DOHH2 (cell line): Measurements from ENCODE around the gene CHRDL2.

Experiments
- H3F3A ChIP-seq: fragments of 200-600 bp; sonication (generic), shearing (Covaris generic); 2 replicates; pipeline ENCODE4 v1.6.0; 2016; ENCODE audit warnings: antibody characterized with exemption, mild to moderate bottlenecking; ENCODE audit not compliant: control insufficient read depth, insufficient read depth
- H3K27ac ChIP-seq: fragments of 200-600 bp; sonication (generic); 2 replicates; pipeline ENCODE4 v1.5.1; 2014; ENCODE audit warnings: low read depth, mild to moderate bottlenecking, low read length, moderate library complexity
- H3K27me3 ChIP-seq: fragments of 200-600 bp; sonication (generic); 2 replicates; pipeline ENCODE4 v1.6.1; 2014; ENCODE audit warnings: mild to moderate bottlenecking, low read length, mixed read lengths; ENCODE audit not compliant: control insufficient read depth
- H3K36me3 ChIP-seq: fragments of 200-600 bp; sonication (generic); 2 replicates; pipeline ENCODE4 v1.6.1; 2014; ENCODE audit warnings: mild to moderate bottlenecking, low read length, moderate library complexity, mixed read lengths; ENCODE audit not compliant: control insufficient read depth
- H3K4me1 ChIP-seq: fragments of 200-600 bp; sonication (generic); 2 replicates; pipeline ENCODE4 v1.6.1; 2014; ENCODE audit warnings: mild to moderate bottlenecking, low read length, mixed read lengths; ENCODE audit not compliant: control insufficient read depth
- H3K4me2 ChIP-seq: fragments of 200-600 bp; sonication (generic); 2 replicates; pipeline ENCODE4 v1.6.0; 2014; ENCODE audit warnings: mild to moderate bottlenecking, low read length, moderate library complexity
- H3K4me3 ChIP-seq: fragments of 200-600 bp; sonication (generic); 2 replicates; pipeline ENCODE4 v1.5.1; 2014; ENCODE audit warnings: mild to moderate bottlenecking, low read length, mixed read lengths
- H3K79me2 ChIP-seq: fragments of 200-600 bp; sonication (generic); 2 replicates; pipeline ENCODE4 v1.6.1; 2014; ENCODE audit warnings: mild to moderate bottlenecking, low read length, mixed read lengths; ENCODE audit not compliant: control insufficient read depth
- H3K9me2 ChIP-seq: fragments of 200-600 bp; sonication (generic); replicated peaks from 2 replicates; pipeline ENCODE4 v1.6.1; 2014; ENCODE audit warnings: mild to moderate bottlenecking, low read length, mixed read lengths; ENCODE audit not compliant: control insufficient read depth
- H3K9me3 ChIP-seq: fragments of 200-600 bp; sonication (generic); 2 replicates; pipeline ENCODE4 v1.6.1; 2014; ENCODE audit warnings: antibody characterized with exemption, low read length, mixed read lengths; ENCODE audit not compliant: control insufficient read depth, insufficient read depth
- H4K20me1 ChIP-seq: fragments of 200-600 bp; sonication (generic); 2 replicates; pipeline ENCODE4 v1.6.0; 2014; ENCODE audit warnings: low read depth, mild to moderate bottlenecking, antibody characterized with exemption, low read length, moderate library complexity; ENCODE audit not compliant: control insufficient read depth, insufficient read depth
- EZH2phosphoT487 ChIP-seq: fragments of 200-600 bp; sonication (generic); IDR thresholded peaks from 2 replicates; pipeline ENCODE4 v1.6.1; 2017; ENCODE audit warnings: borderline replicate concordance, mild to moderate bottlenecking, antibody characterized with exemption, low read length, moderate library complexity, mixed read lengths
- TF ChIP-seq, protein P1 (sequence below): fragments of 200-600 bp; sonication (generic); IDR thresholded peaks from one replicate; pipeline ENCODE4 v1.5.1; 2014; ENCODE audit warnings: antibody characterized with exemption, mild to moderate bottlenecking, low read depth, low read length; ENCODE audit not compliant: poor library complexity, severe bottlenecking

CHRDL2 gene

DNA sequence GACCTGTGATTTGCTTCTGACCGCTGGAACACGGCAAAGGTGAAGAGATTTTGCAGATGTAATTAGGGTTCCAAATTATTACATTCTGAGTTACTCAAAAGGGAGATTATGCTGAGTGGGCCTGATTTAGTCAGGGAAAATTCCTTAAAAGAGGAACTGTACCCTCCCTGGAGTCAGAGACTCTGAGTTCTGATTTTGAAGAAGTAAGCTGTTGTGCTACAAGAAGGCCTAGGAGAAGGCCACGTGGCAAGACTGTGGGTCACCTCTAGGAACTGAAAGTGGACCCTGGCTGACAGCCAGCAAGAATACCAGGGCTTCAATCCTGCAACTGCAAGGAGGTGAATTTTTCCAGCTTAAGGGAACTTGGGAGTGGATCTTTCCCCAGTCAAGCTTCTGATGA lies 45.3 kb downstream of the CHRDL2 start:
- H3K79me2 ChIP-seq, result no peaks in the 10 kb centered on the region
- H3K27ac ChIP-seq, result no peak overlapping the region
- H3K36me3 ChIP-seq, result no peaks in the 10 kb centered on the region
- H3K27me3 ChIP-seq, result no peaks in the 10 kb centered on the region
- H3K9me3 ChIP-seq, result no peaks in the 10 kb centered on the region
- H4K20me1 ChIP-seq, result no peaks in the 10 kb centered on the region
- no peaks in the 10 kb centered on the region for H3K4me1 ChIP-seq
- H3K9me2 ChIP-seq, result no peaks in the 10 kb centered on the region
- no peak overlapping the region for H3K4me3 ChIP-seq
- no peak overlapping the region for H3K4me2 ChIP-seq
- H3F3A ChIP-seq, result no peaks in the 10 kb centered on the region
- no peak for TF ChIP-seq EZH2phosphoT487
- TF ChIP-seq, protein P1, sequence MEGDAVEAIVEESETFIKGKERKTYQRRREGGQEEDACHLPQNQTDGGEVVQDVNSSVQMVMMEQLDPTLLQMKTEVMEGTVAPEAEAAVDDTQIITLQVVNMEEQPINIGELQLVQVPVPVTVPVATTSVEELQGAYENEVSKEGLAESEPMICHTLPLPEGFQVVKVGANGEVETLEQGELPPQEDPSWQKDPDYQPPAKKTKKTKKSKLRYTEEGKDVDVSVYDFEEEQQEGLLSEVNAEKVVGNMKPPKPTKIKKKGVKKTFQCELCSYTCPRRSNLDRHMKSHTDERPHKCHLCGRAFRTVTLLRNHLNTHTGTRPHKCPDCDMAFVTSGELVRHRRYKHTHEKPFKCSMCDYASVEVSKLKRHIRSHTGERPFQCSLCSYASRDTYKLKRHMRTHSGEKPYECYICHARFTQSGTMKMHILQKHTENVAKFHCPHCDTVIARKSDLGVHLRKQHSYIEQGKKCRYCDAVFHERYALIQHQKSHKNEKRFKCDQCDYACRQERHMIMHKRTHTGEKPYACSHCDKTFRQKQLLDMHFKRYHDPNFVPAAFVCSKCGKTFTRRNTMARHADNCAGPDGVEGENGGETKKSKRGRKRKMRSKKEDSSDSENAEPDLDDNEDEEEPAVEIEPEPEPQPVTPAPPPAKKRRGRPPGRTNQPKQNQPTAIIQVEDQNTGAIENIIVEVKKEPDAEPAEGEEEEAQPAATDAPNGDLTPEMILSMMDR, result no peak

DNA sequence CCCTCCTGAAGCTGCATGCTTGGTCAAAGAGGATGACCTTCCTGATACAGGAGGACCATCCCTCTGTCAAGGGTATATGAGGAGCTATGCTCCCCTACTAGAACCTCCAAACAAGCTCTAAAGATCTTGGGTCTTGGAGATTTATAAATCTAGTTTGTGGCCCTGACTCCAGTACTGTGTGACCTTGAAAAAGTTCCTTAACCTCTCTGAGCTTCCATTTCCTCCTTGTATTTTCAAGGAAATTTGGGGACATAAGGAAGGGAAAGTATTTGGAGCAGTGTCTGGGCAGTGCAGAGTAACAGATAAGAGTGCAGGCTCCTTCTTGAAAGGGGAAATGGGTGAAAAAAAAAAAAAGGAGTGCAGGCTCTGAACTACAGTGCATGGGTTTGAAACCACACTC lies 45.9 kb downstream of the CHRDL2 start:
- no peaks in the 10 kb centered on the region for H3K9me2 ChIP-seq
- H3K27me3 ChIP-seq, result no peaks in the 10 kb centered on the region
- H3K27ac ChIP-seq, result no peak overlapping the region
- H3K4me2 ChIP-seq, result no peak overlapping the region
- no peaks in the 10 kb centered on the region for H3K4me1 ChIP-seq
- H3K9me3 ChIP-seq, result no peaks in the 10 kb centered on the region
- no peaks in the 10 kb centered on the region for H3K36me3 ChIP-seq
- TF ChIP-seq EZH2phosphoT487, result no peak
- TF ChIP-seq, protein P1, result no peak
- no peaks in the 10 kb centered on the region for H3F3A ChIP-seq
- no peaks in the 10 kb centered on the region for H4K20me1 ChIP-seq
- H3K4me3 ChIP-seq, result no peak overlapping the region
- H3K79me2 ChIP-seq, result no peaks in the 10 kb centered on the region

DNA sequence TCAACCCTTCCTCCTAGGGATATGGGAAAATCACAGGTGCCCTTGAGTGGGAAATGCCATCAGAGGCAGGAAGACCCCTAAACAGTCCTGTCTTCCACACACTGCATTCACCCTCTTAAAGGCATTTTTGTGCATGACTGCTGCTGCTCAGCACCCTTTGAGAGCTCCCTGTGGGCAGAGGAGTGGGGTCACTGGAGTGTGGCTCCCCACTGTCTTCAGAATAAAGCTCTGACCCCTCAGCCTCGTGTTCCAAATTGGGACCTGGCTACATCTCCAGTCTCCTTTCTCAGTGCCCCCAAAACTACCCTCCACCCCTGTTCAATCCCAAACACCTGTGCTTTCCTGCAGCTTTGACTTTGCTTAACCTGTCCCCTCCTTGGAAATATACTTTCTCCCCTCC lies 46.6 kb downstream of the CHRDL2 start:
- Histone ChIP-seq H4K20me1 (no peaks in the 10 kb centered on the region; the same call in 1 of the 2 replicates), H3K9me2 (no peaks in the 10 kb centered on the region), H3K79me2 (no peaks in the 10 kb centered on the region), H3K4me2 (no peak overlapping the region), H3K4me3 (no peak overlapping the region), H3K27me3 (no peaks in the 10 kb centered on the region), H3K9me3 (no peaks in the 10 kb centered on the region), H3K4me1 (no peaks in the 10 kb centered on the region), H3K36me3 (no peaks in the 10 kb centered on the region), H3K27ac (no peak overlapping the region), H3F3A (no peaks in the 10 kb centered on the region)
- TF ChIP-seq, protein P1, result no peak
- no peak for TF ChIP-seq EZH2phosphoT487

DNA sequence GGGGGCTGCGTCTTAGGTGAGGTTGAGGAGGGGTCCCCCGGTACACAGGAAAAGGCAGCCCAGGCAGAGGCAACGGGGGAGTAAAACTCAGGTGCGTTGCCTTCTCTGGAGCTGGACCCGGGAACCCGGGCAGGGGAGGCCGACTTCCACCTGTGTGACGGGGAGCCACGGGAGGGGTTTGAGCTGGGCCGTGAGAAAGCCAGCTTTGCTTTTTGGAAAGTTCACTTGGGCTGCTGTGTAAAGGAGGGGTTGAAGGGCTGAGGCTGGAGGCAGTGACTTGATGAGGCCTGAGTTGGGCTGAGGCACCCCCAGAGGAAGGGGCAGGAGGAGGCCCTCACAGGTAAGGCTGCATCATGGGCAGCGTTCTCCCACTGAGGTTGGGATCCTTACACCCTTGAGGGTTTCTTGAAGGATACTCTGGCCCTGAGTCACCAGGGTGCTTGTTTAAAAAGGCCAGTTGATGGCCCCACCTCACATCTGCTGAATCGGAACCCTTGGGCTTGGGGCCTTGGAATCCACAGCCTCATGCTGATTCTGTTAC lies 47.2 kb downstream of the CHRDL2 start:
- Histone ChIP-seq H3K27me3 (no peaks in the 10 kb centered on the region), H3K79me2 (no peaks in the 10 kb centered on the region)

More for the DNA sequence above, 47.2 kb downstream of the CHRDL2 start:
- H3K4me3 ChIP-seq, result no peak overlapping the region
- no peaks in the 10 kb centered on the region for H3F3A ChIP-seq
- H4K20me1 ChIP-seq, result no peaks in the 10 kb centered on the region; the same call in 1 of the 2 replicates
- no peaks in the 10 kb centered on the region for H3K9me2 ChIP-seq
- no peaks in the 10 kb centered on the region for H3K36me3 ChIP-seq
- no peak overlapping the region for H3K27ac ChIP-seq
- H3K4me2 ChIP-seq, result no peak overlapping the region
- TF ChIP-seq EZH2phosphoT487, result no peak
- TF ChIP-seq, protein P1, result no peak
- H3K4me1 ChIP-seq, result no peaks in the 10 kb centered on the region
- no peaks in the 10 kb centered on the region for H3K9me3 ChIP-seq
